ENCODE data around the gene CHURC1.
A peak's percentile ranks its signal among the peaks of the same experiment; 100 is the strongest.
"Not testable (repeated sequence)": the region's sequence is repeated elsewhere in the genome, so short reads cannot be mapped to it uniquely, and the experiment has no call there.

Gene CHURC1

DNA sequence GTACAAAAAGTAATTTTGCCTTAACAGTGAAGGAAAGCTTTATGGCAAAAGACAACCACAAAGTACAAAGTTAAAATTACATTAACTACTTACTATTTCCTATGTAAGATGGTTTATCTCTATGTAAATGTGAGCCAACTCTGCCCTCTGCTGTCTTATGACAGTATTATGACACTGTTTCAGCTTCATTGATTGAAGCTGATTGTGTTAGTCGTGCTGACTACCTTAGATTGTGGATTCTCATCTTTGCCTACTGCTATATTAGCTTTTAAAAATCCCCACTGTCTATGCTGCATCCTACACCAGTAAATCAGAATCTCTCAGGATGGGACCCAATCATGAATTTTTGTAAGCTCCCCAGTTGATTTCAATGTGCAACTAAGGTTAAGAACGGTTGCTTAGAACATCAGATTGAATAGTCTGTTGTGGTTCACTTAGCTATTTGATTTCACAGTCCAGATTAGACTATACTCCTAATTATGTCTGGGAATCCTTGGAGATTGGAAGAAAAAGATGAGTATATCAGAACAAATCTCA is 22.3 kb upstream of the CHURC1 start:
- Histone ChIP-seq H3K4me1 (no peaks in the 10 kb centered on the region), H3K4me3 (no peak overlapping the region), H3K27ac (no peak overlapping the region), H3K36me3 (no peaks in the 10 kb centered on the region), H3K9me3 (no peaks in the 10 kb centered on the region), H3K27me3 (no peaks in the 10 kb centered on the region), H4K20me1 (no peaks in the 10 kb centered on the region), H3K4me2 (no peak overlapping the region), H3K9ac (no peak overlapping the region)
- no peak for TF ChIP-seq Cebpa-rat (IDR thresholded peaks at IDR 0.05)

DNA sequence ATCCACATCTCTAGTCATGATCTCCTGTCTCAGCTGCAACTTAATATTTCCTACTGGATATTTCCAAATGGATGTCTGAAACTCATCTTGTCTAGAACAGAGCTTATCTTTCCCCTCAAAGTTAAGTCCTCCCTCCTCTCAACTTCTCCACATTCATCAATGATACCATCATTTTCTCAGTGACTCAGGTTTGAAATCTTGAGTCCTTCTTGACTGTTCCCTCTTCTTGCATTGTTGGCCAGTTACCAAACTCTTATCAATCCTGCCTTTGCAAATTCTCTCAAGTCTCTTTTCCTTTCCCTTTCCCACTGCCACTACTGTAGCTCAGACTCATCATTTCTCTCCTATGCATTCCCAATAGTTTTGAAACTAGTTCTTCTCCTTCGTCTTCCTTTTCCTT is 14.3 kb upstream of the CHURC1 start:
- no peak overlapping the region for H3K4me2 ChIP-seq
- H3K9me3 ChIP-seq = no peaks in the 10 kb centered on the region
- H4K20me1 ChIP-seq = no peaks in the 10 kb centered on the region
- no peak for TF ChIP-seq Cebpa-rat (IDR thresholded peaks at IDR 0.05)
- no peaks in the 10 kb centered on the region for H3K4me1 ChIP-seq
- H3K27me3 ChIP-seq = no peaks in the 10 kb centered on the region
- H3K9ac ChIP-seq = no peak overlapping the region
- no peaks in the 10 kb centered on the region for H3K36me3 ChIP-seq
- H3K27ac ChIP-seq = no peak overlapping the region
- H3K4me3 ChIP-seq = no peak overlapping the region

DNA sequence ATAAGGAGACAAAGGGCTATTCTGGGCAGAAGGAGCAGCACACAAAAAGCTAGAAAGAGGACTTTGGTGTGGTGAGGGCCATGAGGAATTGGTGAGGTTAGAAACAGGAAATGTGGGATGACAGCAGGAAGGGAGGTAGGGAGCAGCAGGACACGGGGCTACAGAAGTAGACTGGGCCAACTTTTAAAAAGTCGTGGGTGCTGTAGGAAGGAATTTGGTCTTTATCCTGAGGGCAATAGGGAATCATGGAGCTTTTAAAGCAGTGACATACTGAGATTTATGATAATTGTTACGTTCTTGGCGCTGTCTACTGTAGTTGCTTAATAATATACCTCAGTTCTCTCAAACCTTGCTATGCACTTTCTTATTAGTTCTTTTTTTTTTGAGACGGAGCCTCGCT is 8.2 kb upstream of the CHURC1 start:
- no peak overlapping the region for H3K4me3 ChIP-seq
- no peaks in the 10 kb centered on the region for H3K36me3 ChIP-seq
- H3K27me3 ChIP-seq = no peaks in the 10 kb centered on the region
- no peak overlapping the region for H3K9ac ChIP-seq
- H3K4me2 ChIP-seq = peak overlapping the region; percentile 16; the same call in 1 of the 2 replicates
- no peak overlapping the region for H3K27ac ChIP-seq
- H3K9me3 ChIP-seq = no peaks in the 10 kb centered on the region
- peaks cover 5% of the 10 kb centered on the region; the same call in 1 of the 2 replicates for H3K4me1 ChIP-seq
- TF ChIP-seq Cebpa-rat (IDR thresholded peaks at IDR 0.05) = no peak
- H4K20me1 ChIP-seq = no peaks in the 10 kb centered on the region

DNA sequence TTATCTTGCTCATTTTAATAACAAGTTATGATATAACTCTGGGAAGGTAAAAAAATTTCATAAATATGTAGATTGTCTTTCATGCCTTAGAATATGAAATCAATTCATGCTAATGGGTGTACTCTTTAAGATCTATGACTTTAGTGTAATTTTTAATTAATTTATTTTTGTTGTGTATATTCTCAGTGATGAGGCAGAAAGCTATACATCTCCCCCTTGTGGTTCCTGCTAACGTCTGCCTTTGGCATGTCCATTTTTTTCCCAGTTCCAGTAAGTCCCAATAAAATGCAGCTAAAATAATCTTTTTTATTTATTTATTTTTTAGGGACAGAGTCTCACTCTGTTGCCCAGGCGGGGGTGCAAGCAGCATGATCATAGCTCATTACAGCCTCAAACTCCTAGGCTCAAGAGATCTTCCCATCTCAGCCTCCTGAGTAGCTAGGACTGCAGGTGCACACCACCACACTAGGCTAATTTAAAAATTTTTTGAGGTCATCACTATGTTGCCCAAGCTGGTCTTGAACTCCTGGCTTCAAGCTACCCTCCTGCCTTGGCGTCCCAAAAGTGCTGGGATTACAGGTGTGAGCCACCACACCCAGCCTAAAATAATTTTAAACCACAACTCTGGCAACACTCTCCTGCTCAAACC is 3.3 kb upstream of the CHURC1 start:
- H3K4me2 ChIP-seq = no peak overlapping the region
- H3K4me3 ChIP-seq = no peak overlapping the region
- H4K20me1 ChIP-seq = peaks cover 6% of the 10 kb centered on the region; the same call in 1 of the 2 replicates
- no peaks in the 10 kb centered on the region for H3K36me3 ChIP-seq
- no peaks in the 10 kb centered on the region for H3K9me3 ChIP-seq
- peaks cover 23% of the 10 kb centered on the region for H3K4me1 ChIP-seq
- no peak overlapping the region for H3K27ac ChIP-seq
- no peak for TF ChIP-seq Cebpa-rat (IDR thresholded peaks at IDR 0.05)
- H3K9ac ChIP-seq = no peak overlapping the region
- H3K27me3 ChIP-seq = no peaks in the 10 kb centered on the region

DNA sequence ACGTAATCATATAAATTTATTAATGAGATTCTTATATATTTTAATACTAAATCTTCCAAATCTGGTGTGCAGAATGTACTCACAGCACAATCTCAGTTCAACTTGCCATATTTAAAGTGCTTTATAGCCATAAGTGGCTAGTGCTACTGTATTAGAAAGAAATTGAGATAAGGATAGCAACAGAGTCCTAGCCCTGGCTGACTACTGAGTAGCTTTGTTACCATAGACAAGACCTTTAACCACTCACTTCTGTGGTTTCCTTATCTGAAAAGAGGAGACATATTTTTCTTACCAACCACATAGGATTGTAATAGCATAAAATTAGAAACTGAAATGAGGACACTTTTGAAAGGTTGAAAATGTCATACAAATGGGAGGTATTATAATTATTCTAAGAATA is 2.0 kb upstream of the CHURC1 start:
- H3K27ac ChIP-seq = no peak overlapping the region
- no peak overlapping the region for H3K4me3 ChIP-seq
- no peaks in the 10 kb centered on the region; the same call in 1 of the 2 replicates for H3K9me3 ChIP-seq
- H3K9ac ChIP-seq = no peak overlapping the region
- H3K4me1 ChIP-seq = peaks cover 23% of the 10 kb centered on the region
- H3K4me2 ChIP-seq = no peak overlapping the region
- peaks cover 9% of the 10 kb centered on the region; the same call in 1 of the 2 replicates for H3K36me3 ChIP-seq
- peaks cover 10% of the 10 kb centered on the region; the same call in 1 of the 2 replicates for H4K20me1 ChIP-seq
- H3K27me3 ChIP-seq = no peaks in the 10 kb centered on the region
- TF ChIP-seq Cebpa-rat (IDR thresholded peaks at IDR 0.05) = no peak

DNA sequence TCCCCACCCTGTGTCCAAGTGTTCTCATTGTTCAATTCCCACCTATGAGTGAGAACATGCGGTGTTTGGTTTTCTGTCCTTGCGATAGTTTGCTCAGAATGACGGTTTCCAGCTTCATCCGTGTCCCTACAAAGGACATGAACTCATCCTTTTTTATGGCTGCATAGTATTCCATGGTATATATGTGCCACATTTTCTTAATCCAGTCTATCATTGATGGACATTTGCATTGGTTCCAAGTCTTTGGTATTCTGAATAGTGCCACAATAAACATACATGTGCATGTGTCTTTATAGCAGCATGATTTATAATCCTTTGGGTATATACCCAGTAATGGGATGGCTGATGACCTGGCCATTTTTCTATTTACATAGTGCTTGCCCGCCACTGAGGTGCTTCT is 778 bp upstream of the CHURC1 start:
- not testable (repeated sequence) for H3K9ac ChIP-seq, H3K9me3 ChIP-seq, H3K4me3 ChIP-seq, H3K27ac ChIP-seq, H3K27me3 ChIP-seq
- Histone ChIP-seq H3K4me2 (peak overlapping the region; percentile 88), H3K4me1 (peaks cover 23% of the 10 kb centered on the region), H4K20me1 (peaks cover 22% of the 10 kb centered on the region), H3K36me3 (peaks cover 16% of the 10 kb centered on the region; the same call in 1 of the 2 replicates)

DNA sequence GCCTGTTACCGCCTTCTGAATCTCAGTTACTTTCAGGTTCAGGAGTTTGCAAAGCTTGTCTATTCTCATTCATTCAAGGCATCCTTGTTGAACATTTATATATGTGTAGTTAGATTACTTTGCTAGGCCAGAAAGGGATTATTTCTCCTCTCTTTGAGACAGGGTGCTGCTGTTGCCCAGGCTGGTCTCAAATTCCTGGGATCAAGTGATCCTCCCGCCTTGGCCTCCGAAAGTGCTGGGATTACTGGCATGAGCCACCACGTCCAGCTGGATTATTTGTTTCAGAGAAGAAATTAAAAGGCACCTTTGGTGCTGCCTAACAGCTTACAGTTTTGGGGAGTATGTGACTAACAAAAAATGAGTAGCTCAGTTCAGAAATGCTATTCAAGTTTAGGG is 772 bp downstream of the CHURC1 start:
- peak overlapping the region; percentile 97 for H3K4me3 ChIP-seq
- no peaks in the 10 kb centered on the region; the same call in 1 of the 2 replicates for H3K9me3 ChIP-seq
- peak overlapping the region; percentile 88 for H3K4me2 ChIP-seq
- TF ChIP-seq Cebpa-rat (IDR thresholded peaks at IDR 0.05) = no peak
- H3K27me3 ChIP-seq = no peaks in the 10 kb centered on the region
- peak overlapping the region; percentile 98 for H3K9ac ChIP-seq
- H3K4me1 ChIP-seq = peaks cover 23% of the 10 kb centered on the region
- peak overlapping the region; percentile 97 for H3K27ac ChIP-seq
- peaks cover 37% of the 10 kb centered on the region for H4K20me1 ChIP-seq
- peaks cover 18% of the 10 kb centered on the region; the same call in 1 of the 2 replicates for H3K36me3 ChIP-seq

DNA sequence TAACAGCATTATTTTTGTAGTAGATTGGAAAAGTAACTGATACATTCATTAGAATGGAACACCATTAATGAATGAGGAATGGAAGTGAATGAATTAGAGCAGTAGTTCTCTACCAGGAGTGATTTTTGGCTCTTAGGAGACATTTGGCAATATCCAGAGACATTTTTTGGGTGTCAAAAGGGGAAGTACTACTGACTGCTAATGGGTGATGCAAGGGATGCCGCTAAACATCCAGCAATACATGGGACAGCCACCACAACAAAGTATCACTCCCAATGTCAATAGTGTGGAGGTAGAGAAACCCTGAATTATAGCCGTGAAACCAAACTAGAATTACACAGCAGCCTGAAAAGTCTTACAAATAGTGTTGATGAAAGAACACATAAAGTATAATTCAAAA is 1.5 kb downstream of the CHURC1 start:
- H3K4me1 ChIP-seq = peaks cover 23% of the 10 kb centered on the region
- H3K4me2 ChIP-seq = peak overlapping the region; percentile 88
- no peak for TF ChIP-seq Cebpa-rat (IDR thresholded peaks at IDR 0.05)
- H3K4me3 ChIP-seq = peak overlapping the region; percentile 97; the same call in 1 of the 2 replicates
- H4K20me1 ChIP-seq = peaks cover 44% of the 10 kb centered on the region
- H3K27me3 ChIP-seq = no peaks in the 10 kb centered on the region
- no peaks in the 10 kb centered on the region; the same call in 1 of the 2 replicates for H3K9me3 ChIP-seq
- peaks cover 18% of the 10 kb centered on the region; the same call in 1 of the 2 replicates for H3K36me3 ChIP-seq
- H3K9ac ChIP-seq = no peak overlapping the region
- no peak overlapping the region for H3K27ac ChIP-seq

DNA sequence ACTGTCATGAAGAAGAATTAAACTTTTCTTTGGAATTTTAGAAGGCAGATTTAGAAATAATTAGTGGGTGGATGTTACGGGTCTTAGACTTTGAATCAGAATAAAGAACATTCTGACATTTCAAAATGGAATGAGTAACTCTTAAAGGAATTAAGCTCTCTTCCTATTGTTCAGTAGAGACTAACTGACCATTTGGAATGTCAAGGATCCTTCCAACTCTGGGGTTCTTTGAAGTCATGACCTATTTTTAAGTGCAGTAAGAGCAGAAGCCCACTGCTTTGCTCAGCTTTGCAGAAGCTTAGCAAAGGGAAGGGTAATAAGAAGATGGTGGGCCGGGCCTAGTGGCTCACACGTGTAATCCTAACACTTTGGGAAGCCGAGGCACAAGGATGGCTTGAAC is 4.0 kb downstream of the CHURC1 start:
- no peak overlapping the region for H3K4me3 ChIP-seq
- H4K20me1 ChIP-seq = peaks cover 68% of the 10 kb centered on the region
- no peaks in the 10 kb centered on the region; the same call in 1 of the 2 replicates for H3K9me3 ChIP-seq
- H3K27me3 ChIP-seq = no peaks in the 10 kb centered on the region
- no peak overlapping the region for H3K4me2 ChIP-seq
- peaks cover 24% of the 10 kb centered on the region for H3K36me3 ChIP-seq
- H3K27ac ChIP-seq = no peak overlapping the region
- no peak for TF ChIP-seq Cebpa-rat (IDR thresholded peaks at IDR 0.05)
- H3K4me1 ChIP-seq = peaks cover 18% of the 10 kb centered on the region
- H3K9ac ChIP-seq = no peak overlapping the region

DNA sequence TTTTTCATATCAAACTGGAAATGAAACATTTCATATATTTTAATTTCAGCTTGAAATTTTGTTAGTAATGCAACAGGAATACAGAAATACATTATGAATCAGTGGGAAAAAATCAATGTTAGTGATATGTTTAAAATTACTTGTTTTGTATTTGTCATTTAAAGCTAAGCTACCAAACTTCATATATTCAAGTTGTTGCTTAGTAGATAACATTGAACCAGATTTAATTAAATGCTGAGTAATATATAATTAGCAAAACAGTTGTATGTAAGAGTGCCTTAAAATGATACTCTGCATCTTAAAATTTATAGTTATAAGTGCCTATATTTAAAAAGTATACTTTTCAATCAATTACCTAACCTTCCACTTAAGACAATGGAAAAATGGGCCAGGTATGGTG is 5.0 kb downstream of the CHURC1 start:
- no peaks in the 10 kb centered on the region for H3K27me3 ChIP-seq
- H3K9me3 ChIP-seq = no peaks in the 10 kb centered on the region; the same call in 1 of the 2 replicates
- no peak overlapping the region for H3K27ac ChIP-seq
- TF ChIP-seq Cebpa-rat (IDR thresholded peaks at IDR 0.05) = no peak
- H3K4me2 ChIP-seq = no peak overlapping the region
- H3K9ac ChIP-seq = no peak overlapping the region
- H3K4me1 ChIP-seq = peaks cover 13% of the 10 kb centered on the region
- peaks cover 77% of the 10 kb centered on the region for H4K20me1 ChIP-seq
- H3K36me3 ChIP-seq = peaks cover 30% of the 10 kb centered on the region
- H3K4me3 ChIP-seq = no peak overlapping the region

All from BLaER1 (cell line).